Upper lobe of right lung (tissue), 1 donor: Measurements from ENCODE around the gene CBR4. TPM values are rescaled to one million over a fixed set of nuclear protein-coding genes. Genes with fewer than 3 reads are reported as not detected.
"Not testable (repeated sequence)": the region's sequence is repeated elsewhere in the genome, so short reads cannot be mapped to it uniquely, and the experiment has no call there.

Experiments used
- ATAC-seq: fragments of 200-7000 bp; cut with Tn5 transposase; one replicate; pipeline ENCODE4 v1.9.1; 2020; ENCODE audit warnings: mild to moderate bottlenecking, moderate library complexity
- DNase-seq: peaks from one replicate; pipeline ENCODE4 v3.0.0-alpha.2; 2020
- H3K27ac ChIP-seq: fragments of 200-600 bp; one replicate; pipeline ENCODE4 v1.8.0; 2022
- H3K27me3 ChIP-seq: fragments of 200-600 bp; one replicate; pipeline ENCODE4 v1.8.0; 2022; ENCODE audit warnings: mild to moderate bottlenecking
- H3K36me3 ChIP-seq: fragments of 200-600 bp; one replicate; pipeline ENCODE4 v1.8.0; 2022
- H3K4me1 ChIP-seq: fragments of 200-600 bp; one replicate; pipeline ENCODE4 v1.8.0; 2022
- H3K4me3 ChIP-seq: fragments of 200-600 bp; one replicate; pipeline ENCODE4 v1.8.0; 2022; ENCODE audit warnings: mild to moderate bottlenecking
- H3K9me3 ChIP-seq: fragments of 200-600 bp; one replicate; pipeline ENCODE4 v1.8.0; 2022
- intact Hi-C: fragments of 100-400 bp; cut with DNase I; formaldehyde crosslinking; loops from one replicate; pipeline ENCODE4 v1.11.0; 2022
- total RNA-seq: library from RNA; stranded (reverse); fragmentation: NEBNext Ultra II Directional; extraction: Animal tissue kit (Norgen Biotek cat#: 25700); gene quantifications from one replicate; pipeline ENCODE4 v1.2.1, GENCODE V29; 2021
- TF ChIP-seq, protein P1 (sequence below): fragments of 200-600 bp; IDR thresholded peaks from one replicate; pipeline ENCODE4 v1.8.0; 2022; ENCODE audit warnings: antibody characterized with exemption
- donor health status: DM: no; HTN: yes; CAD: no; lungs with severe emphysema.

The CBR4 gene
- total RNA-seq, 1 donor from 2014 or later: 13.6 TPM

DNA sequence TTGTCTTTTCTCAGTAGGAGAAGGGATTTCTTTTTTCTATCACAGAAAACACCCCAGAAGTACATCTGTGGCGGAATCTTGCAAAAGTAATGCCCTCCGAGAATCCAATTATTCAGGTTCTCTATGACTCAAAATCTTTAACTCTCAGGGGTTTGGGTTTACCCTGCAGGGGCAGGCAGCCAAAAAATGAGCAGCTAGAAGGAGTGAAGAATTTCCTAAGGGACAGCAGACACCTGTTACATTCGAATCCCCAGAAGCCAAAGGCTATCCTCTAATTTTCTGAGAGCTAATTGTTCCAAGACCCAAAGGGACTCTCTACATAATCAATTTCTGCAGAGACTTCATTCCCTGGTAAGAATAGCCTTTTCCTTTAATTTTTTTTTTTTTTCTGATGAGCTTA is 27.5 kb upstream of the CBR4 start:
- no peaks in the 10 kb centered on the region for H3K4me1 ChIP-seq
- H3K36me3 ChIP-seq: no peaks in the 10 kb centered on the region
- H3K27me3 ChIP-seq: no peaks in the 10 kb centered on the region
- no peak overlapping the region for H3K27ac ChIP-seq
- ATAC-seq: no peak
- intact Hi-C loops: no loop called here
- H3K9me3 ChIP-seq: no peaks in the 10 kb centered on the region
- H3K4me3 ChIP-seq: no peak overlapping the region
- DNase-seq: no peak
- TF ChIP-seq, protein P1, sequence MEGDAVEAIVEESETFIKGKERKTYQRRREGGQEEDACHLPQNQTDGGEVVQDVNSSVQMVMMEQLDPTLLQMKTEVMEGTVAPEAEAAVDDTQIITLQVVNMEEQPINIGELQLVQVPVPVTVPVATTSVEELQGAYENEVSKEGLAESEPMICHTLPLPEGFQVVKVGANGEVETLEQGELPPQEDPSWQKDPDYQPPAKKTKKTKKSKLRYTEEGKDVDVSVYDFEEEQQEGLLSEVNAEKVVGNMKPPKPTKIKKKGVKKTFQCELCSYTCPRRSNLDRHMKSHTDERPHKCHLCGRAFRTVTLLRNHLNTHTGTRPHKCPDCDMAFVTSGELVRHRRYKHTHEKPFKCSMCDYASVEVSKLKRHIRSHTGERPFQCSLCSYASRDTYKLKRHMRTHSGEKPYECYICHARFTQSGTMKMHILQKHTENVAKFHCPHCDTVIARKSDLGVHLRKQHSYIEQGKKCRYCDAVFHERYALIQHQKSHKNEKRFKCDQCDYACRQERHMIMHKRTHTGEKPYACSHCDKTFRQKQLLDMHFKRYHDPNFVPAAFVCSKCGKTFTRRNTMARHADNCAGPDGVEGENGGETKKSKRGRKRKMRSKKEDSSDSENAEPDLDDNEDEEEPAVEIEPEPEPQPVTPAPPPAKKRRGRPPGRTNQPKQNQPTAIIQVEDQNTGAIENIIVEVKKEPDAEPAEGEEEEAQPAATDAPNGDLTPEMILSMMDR: no peak

DNA sequence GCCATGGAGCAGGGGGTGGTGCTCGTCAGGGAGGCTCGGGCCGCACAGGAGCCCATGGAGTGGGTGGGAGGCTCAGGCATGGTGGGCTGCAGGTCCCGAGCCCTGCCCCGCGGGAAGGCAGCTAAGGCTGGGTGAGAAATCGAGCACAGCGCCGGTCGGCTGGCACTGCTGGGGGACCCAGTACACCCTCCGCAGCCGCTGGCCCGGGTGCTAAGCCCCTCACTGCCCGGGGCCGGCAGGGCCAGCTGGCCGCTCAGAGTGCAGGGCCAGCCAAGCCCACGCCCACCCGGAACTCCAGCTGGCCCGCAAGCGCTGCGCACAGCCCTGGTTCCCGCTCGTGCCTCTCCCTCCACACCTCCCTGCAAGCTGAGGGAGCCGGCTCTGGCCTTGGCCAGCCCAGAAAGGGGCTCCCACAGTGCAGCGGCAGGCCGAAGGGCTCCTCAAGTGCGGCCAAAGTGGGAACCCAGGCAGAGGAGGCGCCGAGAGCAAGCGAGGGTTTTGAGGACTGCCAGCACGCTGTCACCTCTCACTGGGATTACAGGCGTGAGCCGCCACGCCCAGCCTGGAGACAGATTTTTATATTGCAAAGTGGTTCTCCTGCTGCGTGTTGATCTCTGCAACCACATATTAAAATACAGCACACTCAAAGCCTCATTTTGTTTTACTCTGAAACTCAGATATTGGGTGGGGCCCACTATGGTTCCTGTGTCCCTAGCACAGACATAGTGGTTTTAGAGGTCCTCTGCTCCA is 26.0 kb upstream of the CBR4 start:
- DNase-seq, intact Hi-C loops, H3K4me3 ChIP-seq, H3K9me3 ChIP-seq, H3K27me3 ChIP-seq, H3K4me1 ChIP-seq, H3K36me3 ChIP-seq, H3K27ac ChIP-seq, ATAC-seq: not testable (repeated sequence)

GRCh38 chr4:169033660-169034059 is 23.6 kb upstream of the CBR4 start:
- H3K4me1 ChIP-seq: no peaks in the 10 kb centered on the region
- H3K36me3 ChIP-seq: no peaks in the 10 kb centered on the region
- no peak overlapping the region for H3K4me3 ChIP-seq
- no peaks in the 10 kb centered on the region for H3K9me3 ChIP-seq
- intact Hi-C loops: no loop called here
- peak; percentile 60 for ATAC-seq
- DNase-seq: no peak
- TF ChIP-seq, protein P1: no peak
- no peak overlapping the region for H3K27ac ChIP-seq
- no peaks in the 10 kb centered on the region for H3K27me3 ChIP-seq

DNA sequence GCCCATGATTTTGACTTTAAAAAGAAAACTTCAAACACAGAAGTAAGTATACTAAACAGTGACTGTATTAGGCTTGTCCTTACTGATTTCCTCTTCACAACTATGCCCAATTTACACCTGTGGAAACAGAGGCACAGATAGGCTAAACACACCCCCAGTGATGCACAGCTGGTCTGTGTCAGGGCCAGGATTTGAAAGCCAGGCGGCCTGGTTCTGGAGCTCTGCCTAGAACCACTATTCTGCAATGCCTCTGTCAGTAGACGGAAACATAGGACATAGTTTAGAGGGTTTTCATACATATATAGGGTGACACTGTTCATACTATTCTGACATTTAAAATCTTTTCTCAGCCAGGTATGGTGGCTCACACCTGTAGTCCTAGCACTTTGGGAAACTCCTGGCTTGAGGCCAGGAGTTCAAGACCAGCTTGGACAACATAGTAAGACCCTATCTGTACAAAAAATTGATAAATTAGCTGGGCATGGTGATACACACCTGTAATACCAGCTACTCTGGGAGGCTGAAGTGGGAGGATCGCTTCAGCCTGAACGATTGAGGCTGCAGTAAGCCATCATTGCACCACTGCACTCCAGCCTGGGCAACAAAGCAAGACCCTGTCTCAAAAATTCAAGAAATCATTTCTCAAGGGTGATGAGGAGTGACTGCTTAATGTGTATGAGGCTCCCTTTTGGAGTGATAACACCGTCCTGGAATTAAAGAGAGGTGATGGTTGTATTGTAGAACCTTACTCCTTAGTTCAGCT is 23.0 kb upstream of the CBR4 start:
- no peaks in the 10 kb centered on the region for H3K4me1 ChIP-seq
- intact Hi-C loops: no loop called here
- TF ChIP-seq, protein P1: no peak
- no peaks in the 10 kb centered on the region for H3K9me3 ChIP-seq
- no peak overlapping the region for H3K27ac ChIP-seq
- no peak for DNase-seq
- no peak overlapping the region for H3K4me3 ChIP-seq
- no peaks in the 10 kb centered on the region for H3K27me3 ChIP-seq
- no peaks in the 10 kb centered on the region for H3K36me3 ChIP-seq
- ATAC-seq: no peak

DNA sequence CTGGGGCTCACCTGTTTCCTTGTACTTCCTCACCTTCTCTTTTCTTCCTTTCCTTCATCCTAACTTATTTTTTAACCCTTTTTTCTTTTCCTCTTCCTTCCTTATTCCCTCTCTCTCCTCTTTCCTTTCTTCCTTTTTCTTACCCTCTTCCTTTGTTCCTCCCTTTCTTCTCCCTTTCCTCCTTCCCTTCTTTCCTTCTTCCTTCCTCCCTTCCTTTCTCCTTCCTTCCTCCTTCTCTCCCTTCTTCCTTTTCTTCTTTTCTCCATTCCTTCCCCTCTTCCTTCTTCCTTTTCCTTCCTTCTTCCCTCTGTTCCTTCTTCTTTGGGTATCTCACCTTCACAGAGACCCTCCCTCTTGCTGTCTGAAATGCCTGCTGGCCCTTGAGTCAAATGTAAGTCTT is 22.1 kb upstream of the CBR4 start:
- DNase-seq (no peak), ATAC-seq (no peak)
- Histone ChIP-seq H3K4me1 (no peaks in the 10 kb centered on the region), H3K27me3 (no peaks in the 10 kb centered on the region), H3K4me3 (no peak overlapping the region), H3K36me3 (no peaks in the 10 kb centered on the region), H3K27ac (no peak overlapping the region), H3K9me3 (no peaks in the 10 kb centered on the region)
- intact Hi-C loops: no loop called here
- TF ChIP-seq, protein P1: no peak

DNA sequence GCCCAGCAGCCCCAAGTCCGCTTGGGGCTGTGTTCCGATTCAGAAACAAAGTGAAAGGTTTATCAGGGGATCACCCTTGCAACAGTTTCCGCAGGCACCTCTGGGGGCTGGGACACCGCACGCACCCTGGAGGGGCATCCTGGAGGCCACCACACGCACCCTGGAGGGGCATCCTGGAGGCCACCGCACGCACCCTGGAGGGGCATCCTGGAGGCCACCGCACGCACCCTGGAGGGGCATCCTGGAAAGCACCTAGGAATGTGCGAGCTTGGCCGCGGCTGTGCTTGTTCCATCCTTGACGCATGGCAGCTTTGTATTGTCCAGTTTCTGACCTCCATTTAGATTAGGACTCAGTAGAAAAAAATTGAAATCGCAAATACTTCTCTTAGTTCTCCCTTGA is 21.3 kb upstream of the CBR4 start:
- intact Hi-C loops: no loop called here
- ATAC-seq (no peak), DNase-seq (no peak)
- H3K4me3 ChIP-seq: no peak overlapping the region
- no peaks in the 10 kb centered on the region for H3K36me3 ChIP-seq
- H3K9me3 ChIP-seq: no peaks in the 10 kb centered on the region
- TF ChIP-seq, protein P1: no peak
- no peak overlapping the region for H3K27ac ChIP-seq
- no peaks in the 10 kb centered on the region for H3K4me1 ChIP-seq
- H3K27me3 ChIP-seq: no peaks in the 10 kb centered on the region
